H54 (cell line): Measurements from ENCODE around the gene RMC1.

Experiments used
- DNase-seq: peaks from one replicate; pipeline ENCODE4 v3.0.0; 2011; ENCODE audit warnings: low spot score, mixed read lengths; ENCODE audit not compliant: insufficient read length
- FAIRE-seq: peaks from 3 replicates; lab custom pipeline; 2011; peaks lifted over from hg19 to GRCh38; lab: Jason Lieb, UNC
- POLR2A ChIP-seq: IDR thresholded peaks from 2 replicates; pipeline ENCODE4 v1.6.1; 2011; ENCODE audit warnings: low read depth, mild to moderate bottlenecking, low read length

The RMC1 gene

GRCh38 chr18:23503038-23503962 lies at the start of gene RMC1:
Gene RMC1, plus strand, starts transcription at chr18:23503511. Its CDS starts 108 bp downstream, at chr18:23503619.
- no peak for FAIRE-seq

GRCh38 chr18:23453680-23454058 lies 49.6 kb upstream of the RMC1 start:
- FAIRE-seq (no peak), DNase-seq (no peak)
- TF ChIP-seq POLR2A = no peak

More at GRCh38 chr18:23503038-23503962, at the start of gene RMC1:
- DNase-seq = peak; percentile 61
- TF ChIP-seq POLR2A = no peak; the same call in 1 of the 2 replicates

GRCh38 chr18:23456835-23457234 lies 46.5 kb upstream of the RMC1 start:
- FAIRE-seq (no peak), DNase-seq (no peak)
- no peak for TF ChIP-seq POLR2A

- FAIRE-seq (no peak), DNase-seq (no peak)
- TF ChIP-seq POLR2A = no peak
Observed at GRCh38 chr18:23458830-23459529, 44.3 kb upstream of the RMC1 start.

GRCh38 chr18:23459530-23459921 lies 43.8 kb upstream of the RMC1 start:
- no peak for TF ChIP-seq POLR2A
- DNase-seq (no peak), FAIRE-seq (no peak)

GRCh38 chr18:23460285-23461273 lies 42.7 kb upstream of the RMC1 start:
- no peak for FAIRE-seq

GRCh38 chr18:23462876-23463275 lies 40.4 kb upstream of the RMC1 start:
- DNase-seq (no peak), FAIRE-seq (no peak)
- TF ChIP-seq POLR2A = no peak

More at GRCh38 chr18:23460285-23461273, 42.7 kb upstream of the RMC1 start:
- DNase-seq = no peak
- no peak for TF ChIP-seq POLR2A

GRCh38 chr18:23468753-23469459 lies 34.4 kb upstream of the RMC1 start:
- DNase-seq = no peak
- no peak for FAIRE-seq
- no peak for TF ChIP-seq POLR2A

GRCh38 chr18:23470620-23471387 lies 32.5 kb upstream of the RMC1 start:
- no peak for TF ChIP-seq POLR2A
- FAIRE-seq (no peak), DNase-seq (no peak)

- DNase-seq = no peak
- no peak for FAIRE-seq
- TF ChIP-seq POLR2A = no peak
Observed at GRCh38 chr18:23471486-23471885, 31.8 kb upstream of the RMC1 start.

- DNase-seq (no peak), FAIRE-seq (no peak)
- TF ChIP-seq POLR2A = no peak
Observed at GRCh38 chr18:23479829-23480505, 23.3 kb upstream of the RMC1 start.
